GM19372 (cell line): ENCODE measurements around the gene ZSWIM4.

Experiments used
- ATAC-seq: cut with Tn5 transposase; IDR thresholded peaks from one replicate; pipeline ENCODE4 v1.9.1; 2021; ENCODE audit warnings: mild to moderate bottlenecking, low read depth, moderate library complexity; ENCODE audit not compliant: unreplicated experiment

Gene ZSWIM4

DNA sequence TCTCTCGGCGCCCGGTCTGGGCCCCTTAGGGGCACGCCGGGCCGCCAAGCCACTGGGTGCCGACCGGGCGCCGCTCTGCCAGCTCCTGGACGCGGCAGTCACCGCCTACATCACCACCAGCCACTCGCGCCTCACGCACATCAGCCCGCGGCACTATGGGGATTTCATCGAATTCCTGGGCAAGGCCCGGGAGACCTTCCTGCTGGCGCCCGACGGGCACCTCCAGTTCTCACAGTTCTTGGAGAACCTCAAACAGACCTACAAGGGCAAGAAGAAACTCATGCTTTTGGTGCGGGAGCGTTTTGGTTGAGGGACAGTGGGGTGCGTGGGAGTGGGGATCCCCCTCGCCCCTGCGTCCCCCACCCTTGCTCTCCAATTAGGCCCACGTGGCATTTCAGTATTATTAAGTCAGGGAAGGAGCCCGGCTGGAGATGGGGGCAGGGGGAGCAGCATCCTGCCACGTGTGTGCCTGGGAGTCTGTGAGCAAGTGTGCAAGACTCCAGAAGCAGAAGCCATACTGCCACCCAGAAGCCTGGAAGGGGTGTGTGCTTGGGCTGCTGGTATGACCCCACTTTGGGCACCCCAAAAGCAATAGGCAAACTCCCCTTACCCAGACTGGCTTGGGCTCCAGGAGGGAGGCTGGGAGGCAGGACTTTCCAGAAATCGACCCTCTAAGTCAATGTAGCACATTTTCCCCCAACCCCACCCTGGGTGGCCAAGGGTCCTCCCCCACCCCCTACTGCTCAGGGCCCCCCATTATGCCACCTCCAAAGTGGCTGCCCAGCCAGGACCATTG lies 35.7 kb downstream of the ZSWIM4 start:
- ATAC-seq: no peak

DNA sequence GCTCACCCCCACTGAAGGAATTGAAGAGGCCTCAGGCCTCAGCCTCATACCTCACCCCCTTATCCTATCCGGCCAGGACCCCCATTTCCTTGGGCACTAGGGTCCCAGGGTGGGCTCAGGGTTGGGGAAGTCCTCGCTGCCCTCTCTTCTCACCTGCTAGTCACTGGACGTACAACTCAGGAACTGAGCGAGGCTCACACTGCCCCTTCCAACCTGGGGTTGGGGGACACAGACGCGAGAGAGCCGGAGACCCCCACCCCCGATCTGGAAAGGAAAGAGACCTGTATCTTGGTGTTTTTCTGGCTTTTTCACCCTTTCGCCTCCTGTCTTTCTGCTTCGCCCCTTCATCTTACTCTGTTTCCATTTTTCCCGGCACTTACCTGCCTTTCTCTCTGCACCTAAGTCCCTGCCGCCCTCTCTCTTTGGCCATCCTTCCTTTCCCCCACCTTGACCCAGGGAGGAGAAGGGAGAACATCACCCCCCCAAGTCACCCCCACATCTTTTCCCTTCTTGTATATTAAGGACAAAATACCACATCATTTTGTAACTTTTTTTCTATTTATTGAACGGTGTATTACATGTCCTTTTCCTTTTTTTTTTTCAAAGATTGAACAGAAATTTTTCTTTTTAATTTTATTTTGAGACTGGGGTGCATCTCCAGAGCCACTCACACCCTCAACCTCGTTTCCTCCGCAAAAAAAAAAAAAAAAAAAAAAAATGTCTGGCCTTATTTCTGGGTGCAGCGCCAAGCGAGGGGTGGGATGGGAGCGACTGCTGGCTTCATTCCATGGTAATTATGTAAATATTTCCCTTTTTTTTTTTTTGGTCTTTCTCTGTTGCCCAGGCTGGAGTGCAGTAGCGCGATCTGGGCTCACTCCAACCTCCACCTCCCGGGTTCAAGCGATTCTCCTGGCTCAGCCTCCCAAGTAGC lies 36.6 kb downstream of the ZSWIM4 start:
- ATAC-seq: no peak

DNA sequence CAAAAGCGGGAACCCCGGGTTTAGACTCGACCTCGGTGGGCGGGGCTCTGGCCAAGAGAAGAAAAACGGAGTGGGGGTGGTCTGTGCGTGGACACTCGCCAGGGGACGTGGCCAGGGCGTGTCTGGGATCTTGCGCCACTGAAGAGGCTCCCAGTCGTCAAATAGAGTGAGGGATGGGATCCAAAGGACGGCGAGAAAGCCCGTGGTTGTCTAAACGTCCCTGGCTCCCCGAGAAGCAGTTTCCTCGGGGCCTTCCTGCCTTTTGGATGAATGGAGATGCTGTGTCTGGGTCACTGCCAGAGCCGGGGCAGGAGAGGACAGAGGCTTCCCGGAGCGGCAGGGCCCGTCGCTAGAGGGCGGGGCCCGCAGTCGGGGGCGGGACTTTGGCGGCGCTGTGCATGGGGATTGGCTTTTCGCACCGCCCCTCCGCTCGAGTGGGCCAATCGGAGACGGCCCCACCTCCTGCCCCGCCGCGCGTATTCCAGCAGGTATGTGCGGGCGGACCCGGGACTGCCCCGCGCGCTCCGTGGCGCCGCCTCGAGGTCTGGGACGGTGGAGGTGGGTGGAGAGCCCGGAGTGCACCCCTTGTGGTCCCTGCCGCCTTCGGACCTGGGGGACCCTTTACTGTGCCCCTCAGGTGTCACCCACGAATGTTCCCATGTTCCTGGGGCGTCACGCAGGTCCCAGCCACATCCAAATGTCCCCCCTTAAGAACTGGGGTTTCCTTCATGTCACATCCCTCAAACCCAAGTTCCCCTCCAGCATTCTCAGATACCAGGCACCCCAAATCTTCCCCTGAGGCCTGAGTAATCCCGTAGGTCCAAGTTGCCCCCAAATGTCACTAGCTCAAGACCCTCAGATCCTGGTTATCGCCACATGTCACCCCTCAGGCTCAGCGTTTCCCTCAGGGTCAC lies 38.3 kb downstream of the ZSWIM4 start:
- peak; percentile 82 for ATAC-seq

DNA sequence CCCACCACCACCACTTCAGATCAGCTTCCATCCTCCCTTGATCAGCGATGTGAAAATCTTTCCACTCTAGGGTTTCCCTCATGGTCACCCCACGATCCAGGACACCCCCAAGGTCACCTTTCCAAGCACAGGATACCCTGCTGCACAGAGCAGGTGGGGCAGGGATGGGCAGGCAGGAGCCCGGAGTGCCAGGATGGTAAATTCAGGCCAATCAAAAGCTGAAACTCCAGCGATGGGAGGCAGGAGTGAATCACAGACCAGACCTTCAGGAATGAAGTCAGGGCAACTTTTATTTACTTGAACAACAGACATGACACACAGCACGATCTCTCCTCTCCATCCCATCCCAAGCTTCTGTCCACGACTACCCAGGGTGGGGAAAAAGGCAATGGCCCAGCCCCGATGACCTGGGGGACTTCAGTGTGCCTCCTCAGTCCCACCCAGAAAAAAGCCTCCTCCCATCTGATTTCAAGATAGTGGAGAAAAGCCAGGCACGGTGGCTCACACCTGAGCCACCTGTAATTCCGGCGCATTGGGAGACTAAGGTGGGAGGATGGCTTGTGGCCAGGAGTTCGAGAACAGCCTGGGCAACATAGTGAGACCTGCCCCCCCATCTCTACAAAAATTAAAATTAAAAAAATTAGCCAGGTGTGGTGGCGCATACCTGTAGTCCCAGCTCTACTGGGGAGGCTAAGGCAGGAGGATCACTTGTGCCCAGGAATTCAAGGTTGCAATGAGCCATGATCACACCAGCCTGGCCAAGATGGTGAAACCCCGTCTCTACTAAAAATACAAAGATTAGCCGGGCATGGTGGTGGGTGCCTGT lies 39.2 kb downstream of the ZSWIM4 start:
- no peak for ATAC-seq

DNA sequence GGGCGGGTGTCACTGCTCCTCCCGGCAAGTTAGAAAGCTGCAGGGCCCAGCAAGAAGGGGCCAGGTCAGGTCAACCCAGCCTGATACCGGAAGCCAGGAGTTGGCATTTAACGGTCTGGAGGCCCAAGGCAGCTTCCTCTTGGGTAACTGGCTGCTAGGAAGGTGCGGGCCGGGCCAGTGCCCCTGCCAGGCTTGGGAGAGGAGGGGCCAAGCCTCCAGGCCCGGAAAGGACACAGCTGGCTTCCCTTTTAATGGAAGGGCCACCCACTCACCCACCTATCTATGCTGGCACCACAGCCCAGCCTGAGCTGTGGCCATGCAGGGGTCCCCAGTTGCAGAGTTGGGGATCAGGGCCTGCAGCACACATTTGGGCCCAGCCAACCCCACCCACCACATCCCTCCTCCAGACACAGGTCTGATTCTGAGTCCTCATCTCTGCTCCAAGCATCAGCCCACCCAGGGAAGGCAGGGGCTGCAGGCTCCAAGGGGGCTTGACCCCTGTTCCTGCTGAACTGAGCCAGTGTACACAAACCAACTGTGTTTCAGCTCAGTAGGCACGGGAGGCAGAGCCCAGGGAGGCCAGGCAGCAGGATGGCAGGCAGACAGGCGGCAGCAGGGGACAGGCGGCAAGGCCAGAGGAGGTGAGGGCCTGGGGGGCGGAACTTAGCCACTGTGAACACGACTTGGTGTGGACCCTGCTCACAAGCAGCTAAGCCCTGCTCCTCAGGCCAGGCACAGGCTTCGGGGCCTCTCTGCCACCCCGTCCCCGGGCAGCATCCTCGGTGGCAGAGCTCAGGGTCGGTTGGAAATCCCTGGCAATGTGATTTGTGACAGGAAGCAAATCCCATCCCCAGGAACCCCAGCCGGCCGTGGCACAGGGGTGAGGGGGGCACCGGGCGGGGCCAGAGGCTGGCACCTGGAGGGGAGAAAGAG lies 40.8 kb downstream of the ZSWIM4 start:
- ATAC-seq: no peak

DNA sequence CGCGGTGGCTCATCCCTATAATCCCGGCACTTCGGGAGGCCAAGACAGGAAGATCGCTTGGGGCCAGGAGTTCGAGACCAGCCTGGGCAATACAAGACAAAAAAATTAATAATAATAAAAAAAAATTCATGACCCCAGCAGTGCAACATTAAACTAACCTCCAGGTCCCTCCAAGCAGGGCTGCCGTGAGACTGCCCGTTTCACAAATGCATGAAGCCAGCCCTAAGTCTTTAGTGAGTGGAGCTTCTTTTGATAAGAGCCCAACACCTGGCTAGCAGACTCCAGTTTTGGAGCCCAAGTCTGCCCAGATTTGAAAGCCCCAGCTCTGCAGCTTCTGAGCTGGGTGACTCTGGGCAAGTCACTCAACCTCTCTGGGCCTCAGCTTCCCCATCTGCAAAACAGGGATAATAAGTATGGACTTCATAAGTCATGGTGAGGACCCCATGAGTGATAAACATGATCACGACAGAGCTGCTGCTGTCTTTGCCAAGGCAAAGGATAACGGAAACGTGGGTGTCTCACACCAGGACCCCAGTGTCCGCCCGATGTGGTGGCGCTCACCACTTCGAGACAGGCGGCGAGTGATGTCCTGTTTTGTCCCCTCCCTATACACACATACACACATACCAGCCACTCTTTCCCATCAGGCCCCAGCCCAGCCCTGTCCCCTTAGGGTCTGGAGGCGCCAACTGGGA lies 43.3 kb downstream of the ZSWIM4 start:
- ATAC-seq: no peak

DNA sequence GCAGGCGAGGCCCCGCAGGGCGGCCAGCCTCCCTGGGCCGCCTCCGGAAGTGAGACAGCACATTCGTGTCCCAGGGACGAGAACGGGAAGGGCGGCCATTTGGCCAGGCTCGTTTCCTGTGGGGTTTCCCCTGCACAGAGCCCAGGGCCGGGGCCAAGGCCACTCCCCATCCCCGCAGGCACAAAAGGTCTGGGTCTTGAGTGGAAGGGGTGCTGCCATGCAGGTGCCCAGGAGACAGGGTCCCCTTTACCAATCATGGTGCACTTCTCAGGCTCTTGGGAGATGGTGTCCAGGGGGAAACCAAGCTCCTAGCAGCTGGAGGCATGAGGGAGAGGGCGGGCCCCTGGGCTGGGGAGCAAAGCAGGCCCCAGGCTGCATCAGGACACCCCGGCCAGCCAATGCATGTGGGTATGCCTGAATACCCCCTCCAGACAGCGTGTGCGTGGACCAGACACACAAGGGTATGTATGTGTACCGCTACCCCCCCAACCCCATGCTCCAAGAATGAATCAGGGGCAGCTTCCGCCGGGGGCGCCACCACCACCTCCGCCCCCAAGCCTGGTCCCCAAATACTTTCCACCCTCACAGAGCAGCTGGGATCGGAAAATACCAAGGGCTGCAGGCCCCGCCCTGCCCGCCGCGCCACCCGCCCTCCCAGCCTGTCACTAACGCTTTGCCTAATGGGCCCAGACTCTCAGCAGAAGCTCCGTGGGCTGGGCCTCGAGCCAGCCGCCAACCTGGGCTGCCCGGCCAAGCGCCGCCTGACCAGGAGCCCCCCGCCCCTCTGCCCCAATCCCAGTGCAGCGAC lies 44.1 kb downstream of the ZSWIM4 start:
- ATAC-seq: no peak

DNA sequence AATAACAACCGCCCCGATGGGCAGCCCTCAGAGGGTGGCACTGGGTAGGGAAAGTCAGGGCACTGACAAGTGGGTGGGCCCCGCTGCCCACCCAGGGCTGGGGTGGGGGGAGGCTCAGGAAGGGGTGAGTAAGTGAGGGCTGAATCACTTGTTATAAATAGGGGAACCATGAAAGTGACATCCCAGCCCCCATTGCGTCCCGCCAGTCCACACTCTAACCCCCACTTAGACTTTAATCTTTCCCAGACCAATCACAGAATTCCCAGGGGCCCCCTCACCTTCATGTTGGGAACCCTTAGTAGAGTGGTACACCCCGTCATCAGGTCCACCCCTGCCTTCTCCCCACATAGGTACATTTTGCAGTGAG lies 44.7 kb downstream of the ZSWIM4 start:
- ATAC-seq: no peak

DNA sequence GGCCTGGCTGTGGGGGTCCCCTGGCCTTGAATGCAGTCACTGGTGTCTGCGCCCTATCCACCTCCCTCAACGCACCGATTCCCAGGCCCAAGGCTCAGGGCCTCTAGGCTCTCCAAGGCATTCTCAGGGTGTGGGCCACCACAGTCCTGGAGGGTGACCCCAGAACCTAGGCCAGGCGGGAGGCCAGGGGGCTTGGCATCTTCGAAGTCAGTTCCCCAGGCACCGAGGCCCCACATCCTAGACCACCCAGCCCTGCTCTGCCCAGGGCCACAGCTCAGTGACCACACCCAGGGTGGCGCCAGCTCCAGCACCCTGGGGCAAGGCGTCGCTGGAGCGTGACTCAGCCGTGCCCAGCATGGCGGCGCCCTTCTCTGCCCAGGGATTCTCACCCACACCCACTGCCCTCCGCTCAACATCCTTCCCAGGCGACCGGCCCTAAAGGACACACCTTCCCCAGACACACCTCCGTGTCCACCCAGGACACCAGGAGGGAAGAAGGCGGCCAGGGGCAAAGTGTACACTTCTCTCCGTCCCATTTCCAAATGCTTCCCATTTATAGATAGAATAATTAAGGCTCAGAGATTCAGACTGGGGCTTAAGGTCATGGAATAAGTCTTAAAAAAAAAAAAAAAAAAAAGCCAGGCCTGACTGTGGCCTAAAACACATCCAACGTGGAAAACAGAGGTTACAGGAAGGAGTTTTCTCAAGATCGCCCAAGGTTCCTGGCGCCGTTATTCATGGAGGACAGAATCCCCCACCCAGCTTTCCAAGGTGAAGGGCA lies 45.3 kb downstream of the ZSWIM4 start:
- ATAC-seq: no peak

DNA sequence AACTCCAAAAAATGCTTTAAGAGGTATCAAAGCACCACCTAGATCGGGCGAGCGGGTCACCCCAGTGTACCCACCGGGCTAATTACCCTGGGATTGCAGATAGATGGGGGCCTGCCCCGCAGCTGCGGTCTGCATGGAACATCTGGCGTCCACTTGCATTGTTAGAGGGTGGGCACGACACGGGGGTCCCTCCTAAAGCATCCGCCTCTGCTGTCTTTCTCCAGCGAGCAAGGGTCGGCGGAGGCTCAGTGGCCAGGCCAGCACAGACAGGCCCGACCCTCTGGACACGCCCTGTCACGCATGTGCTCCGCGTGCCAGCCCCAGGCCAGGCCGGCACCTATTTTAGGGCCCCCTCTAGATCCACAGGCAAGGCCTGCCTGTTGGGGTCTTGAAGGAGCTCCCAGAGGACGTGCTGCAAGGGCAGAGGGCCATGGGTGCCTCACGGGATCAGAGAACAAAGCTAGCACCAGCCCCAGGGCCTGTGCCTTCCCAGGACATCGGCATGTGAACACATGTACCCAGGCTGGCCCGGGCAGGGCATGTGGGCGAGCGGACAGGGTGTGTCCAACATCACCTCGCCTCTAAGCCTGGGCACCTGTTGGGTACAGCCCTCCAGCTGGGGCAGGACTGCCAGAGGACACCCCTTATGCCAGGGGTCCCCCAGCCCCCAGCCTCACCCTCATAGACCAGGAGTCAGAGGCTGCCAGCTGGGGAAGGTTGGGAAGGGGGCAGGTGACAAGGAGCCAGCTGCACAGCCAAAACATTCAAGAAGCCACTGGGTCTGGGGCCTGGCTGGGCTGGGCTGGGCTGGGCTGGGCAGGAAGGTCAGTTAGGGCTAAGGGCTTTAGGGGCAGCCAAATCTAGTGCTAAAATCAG lies 46.1 kb downstream of the ZSWIM4 start:
- ATAC-seq: no peak

DNA sequence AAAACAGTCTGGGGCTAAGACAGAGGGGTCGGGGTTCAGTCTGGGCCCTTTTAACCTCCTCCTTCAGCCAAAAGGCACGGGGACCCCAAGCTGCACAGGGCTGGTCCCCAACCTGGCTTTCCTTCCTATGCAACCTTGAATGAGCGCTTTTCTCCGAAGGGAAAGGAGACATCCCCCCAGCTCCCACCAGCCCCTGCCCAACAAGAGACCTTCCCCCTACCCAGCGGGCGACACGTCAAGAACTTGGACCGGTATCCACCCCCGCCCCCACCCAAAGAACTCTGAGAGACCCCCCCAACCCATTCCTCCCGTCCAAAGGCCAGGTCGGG lies 46.7 kb downstream of the ZSWIM4 start:
- ATAC-seq: no peak

DNA sequence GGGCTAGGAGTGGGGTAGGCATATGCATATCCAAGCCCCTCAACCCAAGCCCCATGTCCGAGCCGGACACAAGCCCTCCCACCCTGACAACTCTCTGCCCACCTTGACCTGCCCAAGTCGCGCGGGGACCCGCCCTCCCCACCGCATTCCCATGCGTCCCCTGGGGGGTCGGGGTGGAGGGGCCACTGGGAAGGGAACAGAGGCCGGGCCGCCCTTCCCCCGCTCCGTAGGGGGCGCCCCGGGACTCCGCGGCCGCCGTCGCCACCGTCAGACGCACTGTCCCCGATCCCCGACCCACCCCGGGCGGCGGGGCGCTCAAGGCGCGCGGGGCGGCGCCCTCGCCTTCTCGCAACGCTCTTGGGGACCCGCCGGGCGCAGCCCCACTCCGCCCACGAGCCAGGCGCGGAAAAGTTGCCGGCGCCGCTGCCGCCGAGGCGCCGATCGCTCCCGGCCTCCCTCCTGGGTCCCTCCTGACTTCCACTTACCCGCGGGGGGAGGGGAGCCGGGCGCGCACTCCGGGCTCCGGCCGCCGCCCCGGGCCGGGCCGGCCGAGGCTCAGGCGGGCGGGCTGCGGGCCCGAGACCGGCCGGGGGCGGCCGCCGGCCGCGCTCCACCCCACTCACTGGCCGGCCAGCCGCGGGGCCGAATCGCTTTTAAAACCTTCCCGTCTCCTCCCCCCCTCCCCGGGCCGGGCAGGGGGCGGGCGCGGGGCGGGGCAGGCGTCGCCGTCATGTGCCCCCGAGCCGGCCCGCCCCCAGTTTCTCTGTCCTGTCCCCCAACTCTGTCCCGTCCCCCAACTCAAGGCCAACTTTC lies 47.3 kb downstream of the ZSWIM4 start:
- ATAC-seq: peak; percentile 30

DNA sequence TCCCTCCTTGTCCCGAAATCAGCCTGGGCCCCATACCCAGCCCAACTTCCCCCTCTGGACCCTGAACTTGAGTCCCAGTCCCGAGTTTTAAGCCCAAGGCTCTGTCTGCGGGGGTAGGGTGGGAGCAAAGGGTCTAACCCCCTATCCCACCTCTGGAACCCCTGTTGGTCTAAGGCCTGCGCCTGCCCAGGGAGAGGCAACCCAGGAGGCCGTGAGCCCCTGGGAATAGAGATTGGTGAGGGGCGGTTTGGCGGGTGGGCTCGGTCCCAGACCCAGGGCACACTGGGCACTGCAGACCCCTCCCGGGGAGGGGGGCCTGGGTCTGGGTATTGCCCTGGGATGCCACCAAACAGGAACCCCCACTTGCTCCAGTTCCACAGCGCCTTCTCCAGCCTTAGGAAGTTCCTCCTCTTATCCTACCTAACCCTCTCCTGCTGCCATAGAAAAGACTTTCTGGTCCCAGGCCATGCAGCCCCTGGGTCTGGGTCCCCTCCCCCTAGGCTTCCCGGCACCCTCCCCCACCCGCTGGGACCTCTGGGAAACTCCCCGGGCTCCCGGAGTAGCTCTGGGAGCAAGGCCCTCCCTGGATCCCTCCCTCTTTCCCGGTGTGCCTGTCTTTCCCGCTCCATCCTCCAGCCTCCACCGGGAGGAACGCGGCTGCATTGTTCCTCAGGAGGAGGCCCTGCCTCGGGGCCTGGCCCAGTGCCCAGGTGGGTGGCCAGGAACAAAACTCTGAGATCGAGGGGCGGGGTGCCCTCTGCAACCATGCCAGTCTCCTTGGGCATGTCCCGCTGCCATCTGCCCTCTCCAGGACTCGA lies 48.1 kb downstream of the ZSWIM4 start:
- ATAC-seq: no peak

DNA sequence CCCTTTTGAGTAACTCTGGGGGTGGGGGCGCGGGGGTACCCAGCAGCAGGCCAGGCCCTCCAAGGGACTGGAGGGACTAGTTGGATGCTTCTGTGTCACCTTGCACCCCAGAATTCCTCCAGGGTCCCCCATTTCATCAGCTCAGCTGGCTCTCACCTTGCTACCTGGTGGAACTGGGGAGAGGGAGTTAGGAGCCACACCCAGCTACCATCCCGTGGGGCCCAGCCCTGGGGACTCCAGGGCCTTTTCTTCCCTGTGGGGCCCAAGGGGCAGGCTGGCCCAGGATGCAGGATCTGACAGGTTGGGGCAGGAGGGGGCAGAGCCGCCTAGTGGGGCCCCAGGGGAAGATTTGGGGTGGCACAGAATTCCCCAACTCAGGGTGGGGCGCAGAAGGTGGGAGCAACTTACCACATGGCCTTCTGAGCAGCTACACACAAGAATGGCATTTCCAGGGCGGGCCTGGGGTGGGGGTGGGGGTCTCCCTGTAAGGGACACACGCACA lies 48.9 kb downstream of the ZSWIM4 start:
- no peak for ATAC-seq
